A549 (cell line): ENCODE measurements around the gene STPG4.

Source experiments
- JUNB ChIP-seq: fragments of >200 bp; sonication (Bioruptor Twin); formaldehyde crosslinking; IDR thresholded peaks from 2 replicates; pipeline ENCODE4 v1.6.1; 2016
- POLR2A ChIP-seq: IDR thresholded peaks from 2 replicates; pipeline ENCODE4 v1.6.1; 2012; ENCODE audit warnings: mild to moderate bottlenecking, low read length
- POLR2AphosphoS2 ChIP-seq: conservative IDR thresholded peaks from 2 replicates; pipeline ENCODE4 v1.6.1; 2012; ENCODE audit warnings: low read length, improper control_type of control experiment, inconsistent platforms
- RAD21 ChIP-seq, 2 experiments: fragments of >200 bp in 1 of 2; sonication (Bioruptor Twin) in 1 of 2; formaldehyde crosslinking in 1 of 2; IDR thresholded peaks in 1 of 2; conservative IDR thresholded peaks in 1 of 2; 2 replicates in 1 of 2; 3 replicates in 1 of 2; pipeline ENCODE4 v1.6.1; 2012 to 2018; ENCODE audit warnings: inconsistent platforms in 1 of 2
- TP53 ChIP-seq: fragments of 250-450 bp; sonication (Bioruptor Pico); IDR thresholded peaks from 2 replicates; pipeline ENCODE4 v1.5.0; 2021; ENCODE audit warnings: mild to moderate bottlenecking, moderate library complexity
- ZFP36 ChIP-seq: fragments of 450-650 bp; IDR thresholded peaks from 2 replicates; pipeline ENCODE4 v1.6.1; 2014; ENCODE audit warnings: borderline replicate concordance; ENCODE audit not compliant: partially characterized antibody
- TF ChIP-seq, protein P1 (sequence below): fragments of 200-600 bp; sonication (generic); IDR thresholded peaks from 2 replicates; pipeline ENCODE4 v1.6.1; 2016; ENCODE audit warnings: antibody characterized with exemption, mild to moderate bottlenecking, moderate library complexity
- TF ChIP-seq, protein P2 (sequence below): IDR thresholded peaks from 2 replicates; pipeline ENCODE4 v1.6.1; 2012
- TF ChIP-seq, protein P3 (sequence below): fragments of >200 bp; sonication (Bioruptor Twin); formaldehyde crosslinking; IDR thresholded peaks from 3 replicates; pipeline ENCODE4 v1.5.1; 2016
- TF ChIP-seq, protein P4 (sequence below): IDR thresholded peaks from 2 replicates; pipeline ENCODE4 v1.6.1; 2012

DNA sequence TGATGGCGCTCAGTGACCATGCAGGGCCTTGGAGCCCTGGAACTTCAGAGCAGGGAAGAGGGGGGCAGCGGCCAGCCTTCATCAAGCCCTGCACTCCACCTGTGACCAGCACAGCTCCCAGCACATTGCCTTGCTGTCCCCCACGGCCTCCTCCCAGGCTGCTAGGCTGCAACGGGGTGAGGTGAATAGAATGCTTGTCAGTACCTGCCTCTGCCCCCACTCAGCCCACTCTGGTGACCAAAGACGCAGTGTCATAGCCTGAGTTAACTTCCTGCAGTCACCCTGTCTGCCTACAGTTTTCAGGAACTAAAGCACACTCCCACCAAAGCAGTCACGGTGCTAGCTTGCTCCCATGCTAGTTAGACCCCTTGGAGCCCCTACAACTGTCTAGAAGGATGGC lies 72.1 kb downstream of the STPG4 start:
- no peak for TF ChIP-seq TP53 (CRISPR knock-in tag)
- no peak for TF ChIP-seq ZFP36
- TF ChIP-seq, protein P1, sequence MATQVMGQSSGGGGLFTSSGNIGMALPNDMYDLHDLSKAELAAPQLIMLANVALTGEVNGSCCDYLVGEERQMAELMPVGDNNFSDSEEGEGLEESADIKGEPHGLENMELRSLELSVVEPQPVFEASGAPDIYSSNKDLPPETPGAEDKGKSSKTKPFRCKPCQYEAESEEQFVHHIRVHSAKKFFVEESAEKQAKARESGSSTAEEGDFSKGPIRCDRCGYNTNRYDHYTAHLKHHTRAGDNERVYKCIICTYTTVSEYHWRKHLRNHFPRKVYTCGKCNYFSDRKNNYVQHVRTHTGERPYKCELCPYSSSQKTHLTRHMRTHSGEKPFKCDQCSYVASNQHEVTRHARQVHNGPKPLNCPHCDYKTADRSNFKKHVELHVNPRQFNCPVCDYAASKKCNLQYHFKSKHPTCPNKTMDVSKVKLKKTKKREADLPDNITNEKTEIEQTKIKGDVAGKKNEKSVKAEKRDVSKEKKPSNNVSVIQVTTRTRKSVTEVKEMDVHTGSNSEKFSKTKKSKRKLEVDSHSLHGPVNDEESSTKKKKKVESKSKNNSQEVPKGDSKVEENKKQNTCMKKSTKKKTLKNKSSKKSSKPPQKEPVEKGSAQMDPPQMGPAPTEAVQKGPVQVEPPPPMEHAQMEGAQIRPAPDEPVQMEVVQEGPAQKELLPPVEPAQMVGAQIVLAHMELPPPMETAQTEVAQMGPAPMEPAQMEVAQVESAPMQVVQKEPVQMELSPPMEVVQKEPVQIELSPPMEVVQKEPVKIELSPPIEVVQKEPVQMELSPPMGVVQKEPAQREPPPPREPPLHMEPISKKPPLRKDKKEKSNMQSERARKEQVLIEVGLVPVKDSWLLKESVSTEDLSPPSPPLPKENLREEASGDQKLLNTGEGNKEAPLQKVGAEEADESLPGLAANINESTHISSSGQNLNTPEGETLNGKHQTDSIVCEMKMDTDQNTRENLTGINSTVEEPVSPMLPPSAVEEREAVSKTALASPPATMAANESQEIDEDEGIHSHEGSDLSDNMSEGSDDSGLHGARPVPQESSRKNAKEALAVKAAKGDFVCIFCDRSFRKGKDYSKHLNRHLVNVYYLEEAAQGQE = no peak
- TF ChIP-seq, protein P2, sequence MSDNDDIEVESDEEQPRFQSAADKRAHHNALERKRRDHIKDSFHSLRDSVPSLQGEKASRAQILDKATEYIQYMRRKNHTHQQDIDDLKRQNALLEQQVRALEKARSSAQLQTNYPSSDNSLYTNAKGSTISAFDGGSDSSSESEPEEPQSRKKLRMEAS = no peak
- no peak for TF ChIP-seq RAD21 (conservative IDR thresholded peaks at IDR 0.05 in 1 of 2, IDR thresholded peaks at IDR 0.05 in 1 of 2)
- TF ChIP-seq, protein P3, sequence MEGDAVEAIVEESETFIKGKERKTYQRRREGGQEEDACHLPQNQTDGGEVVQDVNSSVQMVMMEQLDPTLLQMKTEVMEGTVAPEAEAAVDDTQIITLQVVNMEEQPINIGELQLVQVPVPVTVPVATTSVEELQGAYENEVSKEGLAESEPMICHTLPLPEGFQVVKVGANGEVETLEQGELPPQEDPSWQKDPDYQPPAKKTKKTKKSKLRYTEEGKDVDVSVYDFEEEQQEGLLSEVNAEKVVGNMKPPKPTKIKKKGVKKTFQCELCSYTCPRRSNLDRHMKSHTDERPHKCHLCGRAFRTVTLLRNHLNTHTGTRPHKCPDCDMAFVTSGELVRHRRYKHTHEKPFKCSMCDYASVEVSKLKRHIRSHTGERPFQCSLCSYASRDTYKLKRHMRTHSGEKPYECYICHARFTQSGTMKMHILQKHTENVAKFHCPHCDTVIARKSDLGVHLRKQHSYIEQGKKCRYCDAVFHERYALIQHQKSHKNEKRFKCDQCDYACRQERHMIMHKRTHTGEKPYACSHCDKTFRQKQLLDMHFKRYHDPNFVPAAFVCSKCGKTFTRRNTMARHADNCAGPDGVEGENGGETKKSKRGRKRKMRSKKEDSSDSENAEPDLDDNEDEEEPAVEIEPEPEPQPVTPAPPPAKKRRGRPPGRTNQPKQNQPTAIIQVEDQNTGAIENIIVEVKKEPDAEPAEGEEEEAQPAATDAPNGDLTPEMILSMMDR = no peak
- TF ChIP-seq, protein P4, sequence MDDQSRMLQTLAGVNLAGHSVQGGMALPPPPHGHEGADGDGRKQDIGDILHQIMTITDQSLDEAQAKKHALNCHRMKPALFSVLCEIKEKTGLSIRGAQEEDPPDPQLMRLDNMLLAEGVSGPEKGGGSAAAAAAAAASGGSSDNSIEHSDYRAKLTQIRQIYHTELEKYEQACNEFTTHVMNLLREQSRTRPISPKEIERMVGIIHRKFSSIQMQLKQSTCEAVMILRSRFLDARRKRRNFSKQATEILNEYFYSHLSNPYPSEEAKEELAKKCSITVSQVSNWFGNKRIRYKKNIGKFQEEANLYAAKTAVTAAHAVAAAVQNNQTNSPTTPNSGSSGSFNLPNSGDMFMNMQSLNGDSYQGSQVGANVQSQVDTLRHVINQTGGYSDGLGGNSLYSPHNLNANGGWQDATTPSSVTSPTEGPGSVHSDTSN = no peak
- TF ChIP-seq POLR2AphosphoS2 = no peak
- no peak for TF ChIP-seq POLR2A
- TF ChIP-seq JUNB = no peak
